ENCODE measurements around the gene KLK11.

The KLK11 gene

GRCh38 chr19:51055866-51056265, 29.4 kb upstream of the KLK11 start (continued):
- TF ChIP-seq ZNF565 (CRISPR knock-in tag; conservative IDR thresholded peaks at IDR 0.05; ENCODE audit: low read depth) (no peak), ZC3H10 (CRISPR knock-in tag; IDR thresholded peaks at IDR 0.05) (no peak), TOX (CRISPR knock-in tag; IDR thresholded peaks at IDR 0.05; ENCODE audit: borderline replicate concordance) (no peak), ZNF8 (CRISPR knock-in tag; IDR thresholded peaks at IDR 0.05) (no peak), ARNTL (CRISPR knock-in tag; IDR thresholded peaks at IDR 0.05; ENCODE audit: borderline replicate concordance, low read depth) (no peak), POU6F1 (CRISPR knock-in tag; IDR thresholded peaks at IDR 0.05; ENCODE audit: borderline replicate concordance, low read depth) (no peak)

DNA sequence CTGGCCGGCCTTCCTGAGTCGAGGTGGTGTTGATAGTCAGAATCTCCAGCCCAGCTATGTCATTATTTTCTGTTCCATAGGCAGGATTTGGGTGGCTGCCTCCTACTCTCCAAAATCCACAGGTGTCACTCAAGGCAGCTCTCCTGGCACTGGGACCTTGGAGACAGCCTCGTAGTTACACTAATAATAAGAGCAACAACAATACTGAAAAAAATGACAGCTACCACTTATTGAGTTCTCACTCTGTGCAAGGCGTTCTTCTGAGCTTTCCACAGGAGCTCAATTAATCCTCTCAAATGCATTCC, 20.6 kb upstream of the KLK11 start:
- TF ChIP-seq CREB5 (CRISPR knock-in tag; IDR thresholded peaks at IDR 0.05; ENCODE audit: low read depth) (no peak), TOX (CRISPR knock-in tag; IDR thresholded peaks at IDR 0.05; ENCODE audit: borderline replicate concordance) (no peak), SNAI2 (CRISPR knock-in tag; IDR thresholded peaks at IDR 0.05) (no peak), BACH2 (CRISPR knock-in tag; IDR thresholded peaks at IDR 0.05; ENCODE audit: borderline replicate concordance) (no peak), ZFP30 (CRISPR knock-in tag; IDR thresholded peaks at IDR 0.05) (no peak), GLIS3 (CRISPR knock-in tag; IDR thresholded peaks at IDR 0.05) (no peak), ZNF70 (CRISPR knock-in tag; IDR thresholded peaks at IDR 0.05) (no peak), PPARA (CRISPR knock-in tag; IDR thresholded peaks at IDR 0.05; ENCODE audit: borderline replicate concordance) (no peak), ZC3H10 (CRISPR knock-in tag; IDR thresholded peaks at IDR 0.05) (no peak), ZNF565 (CRISPR knock-in tag; conservative IDR thresholded peaks at IDR 0.05; ENCODE audit: low read depth) (no peak), RARB (CRISPR knock-in tag; IDR thresholded peaks at IDR 0.05) (no peak), CSDC2 (CRISPR knock-in tag; IDR thresholded peaks at IDR 0.05) (no peak), ZNF8 (CRISPR knock-in tag; IDR thresholded peaks at IDR 0.05) (no peak)
- TF ChIP-seq, protein P1, sequence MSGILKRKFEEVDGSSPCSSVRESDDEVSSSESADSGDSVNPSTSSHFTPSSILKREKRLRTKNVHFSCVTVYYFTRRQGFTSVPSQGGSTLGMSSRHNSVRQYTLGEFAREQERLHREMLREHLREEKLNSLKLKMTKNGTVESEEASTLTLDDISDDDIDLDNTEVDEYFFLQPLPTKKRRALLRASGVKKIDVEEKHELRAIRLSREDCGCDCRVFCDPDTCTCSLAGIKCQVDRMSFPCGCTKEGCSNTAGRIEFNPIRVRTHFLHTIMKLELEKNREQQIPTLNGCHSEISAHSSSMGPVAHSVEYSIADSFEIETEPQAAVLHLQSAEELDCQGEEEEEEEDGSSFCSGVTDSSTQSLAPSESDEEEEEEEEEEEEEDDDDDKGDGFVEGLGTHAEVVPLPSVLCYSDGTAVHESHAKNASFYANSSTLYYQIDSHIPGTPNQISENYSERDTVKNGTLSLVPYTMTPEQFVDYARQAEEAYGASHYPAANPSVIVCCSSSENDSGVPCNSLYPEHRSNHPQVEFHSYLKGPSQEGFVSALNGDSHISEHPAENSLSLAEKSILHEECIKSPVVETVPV (CRISPR knock-in tag; IDR thresholded peaks at IDR 0.05) = no peak
- TF ChIP-seq, protein P2, sequence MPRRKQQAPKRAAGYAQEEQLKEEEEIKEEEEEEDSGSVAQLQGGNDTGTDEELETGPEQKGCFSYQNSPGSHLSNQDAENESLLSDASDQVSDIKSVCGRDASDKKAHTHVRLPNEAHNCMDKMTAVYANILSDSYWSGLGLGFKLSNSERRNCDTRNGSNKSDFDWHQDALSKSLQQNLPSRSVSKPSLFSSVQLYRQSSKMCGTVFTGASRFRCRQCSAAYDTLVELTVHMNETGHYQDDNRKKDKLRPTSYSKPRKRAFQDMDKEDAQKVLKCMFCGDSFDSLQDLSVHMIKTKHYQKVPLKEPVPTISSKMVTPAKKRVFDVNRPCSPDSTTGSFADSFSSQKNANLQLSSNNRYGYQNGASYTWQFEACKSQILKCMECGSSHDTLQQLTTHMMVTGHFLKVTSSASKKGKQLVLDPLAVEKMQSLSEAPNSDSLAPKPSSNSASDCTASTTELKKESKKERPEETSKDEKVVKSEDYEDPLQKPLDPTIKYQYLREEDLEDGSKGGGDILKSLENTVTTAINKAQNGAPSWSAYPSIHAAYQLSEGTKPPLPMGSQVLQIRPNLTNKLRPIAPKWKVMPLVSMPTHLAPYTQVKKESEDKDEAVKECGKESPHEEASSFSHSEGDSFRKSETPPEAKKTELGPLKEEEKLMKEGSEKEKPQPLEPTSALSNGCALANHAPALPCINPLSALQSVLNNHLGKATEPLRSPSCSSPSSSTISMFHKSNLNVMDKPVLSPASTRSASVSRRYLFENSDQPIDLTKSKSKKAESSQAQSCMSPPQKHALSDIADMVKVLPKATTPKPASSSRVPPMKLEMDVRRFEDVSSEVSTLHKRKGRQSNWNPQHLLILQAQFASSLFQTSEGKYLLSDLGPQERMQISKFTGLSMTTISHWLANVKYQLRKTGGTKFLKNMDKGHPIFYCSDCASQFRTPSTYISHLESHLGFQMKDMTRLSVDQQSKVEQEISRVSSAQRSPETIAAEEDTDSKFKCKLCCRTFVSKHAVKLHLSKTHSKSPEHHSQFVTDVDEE (CRISPR knock-in tag; IDR thresholded peaks at IDR 0.05) = no peak

GRCh38 chr19:51044327-51044726, 17.9 kb upstream of the KLK11 start:
- ATAC-seq = no peak
- TF ChIP-seq ISL1 (CRISPR knock-in tag; IDR thresholded peaks at IDR 0.05) (no peak), BACH2 (CRISPR knock-in tag; IDR thresholded peaks at IDR 0.05; ENCODE audit: borderline replicate concordance) (no peak), TOX (CRISPR knock-in tag; IDR thresholded peaks at IDR 0.05; ENCODE audit: borderline replicate concordance) (no peak), SNAI2 (CRISPR knock-in tag; IDR thresholded peaks at IDR 0.05) (no peak), OSR1 (CRISPR knock-in tag; IDR thresholded peaks at IDR 0.05) (no peak), ZFP30 (CRISPR knock-in tag; IDR thresholded peaks at IDR 0.05) (no peak), ZFP3 (CRISPR knock-in tag; IDR thresholded peaks at IDR 0.05) (no peak)

More for the DNA sequence above, 20.6 kb upstream of the KLK11 start:
- no peak for ATAC-seq

DNA sequence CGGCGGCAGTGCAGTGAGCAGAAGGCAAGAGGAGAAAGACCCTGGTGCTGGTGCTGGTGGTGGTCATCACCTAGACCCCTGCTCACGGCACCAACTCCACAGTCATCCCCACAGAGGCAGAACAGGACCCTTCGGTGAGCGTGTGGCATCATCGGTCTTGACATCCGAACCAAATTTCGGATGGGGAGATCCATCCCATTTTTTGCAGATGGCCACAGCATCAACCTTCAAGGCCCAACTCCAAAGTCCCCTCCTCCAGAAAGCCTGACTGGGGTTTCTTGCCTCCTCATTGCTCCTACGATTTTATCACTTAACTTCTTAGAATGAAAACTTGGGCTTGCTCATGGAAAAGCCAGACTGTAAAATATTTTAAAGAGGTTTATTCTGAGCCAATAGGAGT, 17.1 kb upstream of the KLK11 start:
- no peak for TF ChIP-seq ESRRG (CRISPR knock-in tag; IDR thresholded peaks at IDR 0.05)
- TF ChIP-seq RARB (CRISPR knock-in tag; IDR thresholded peaks at IDR 0.05) = no peak
- TF ChIP-seq, protein P1 (CRISPR knock-in tag; IDR thresholded peaks at IDR 0.05) = no peak
- no peak for TF ChIP-seq PPARA (CRISPR knock-in tag; IDR thresholded peaks at IDR 0.05; ENCODE audit: borderline replicate concordance)
- TF ChIP-seq TOX (CRISPR knock-in tag; IDR thresholded peaks at IDR 0.05; ENCODE audit: borderline replicate concordance) = no peak
- no peak for TF ChIP-seq ZC3H10 (CRISPR knock-in tag; IDR thresholded peaks at IDR 0.05)
- TF ChIP-seq POU6F1 (CRISPR knock-in tag; IDR thresholded peaks at IDR 0.05; ENCODE audit: borderline replicate concordance, low read depth) = no peak
- TF ChIP-seq, protein P2 (CRISPR knock-in tag; IDR thresholded peaks at IDR 0.05) = no peak
- TF ChIP-seq ZNF8 (CRISPR knock-in tag; IDR thresholded peaks at IDR 0.05) = no peak
- no peak for TF ChIP-seq ZFP3 (CRISPR knock-in tag; IDR thresholded peaks at IDR 0.05)
- no peak for ATAC-seq
